Ecto neural progenitor cell (in vitro differentiated cells): Measurements from ENCODE around the gene ATP11A.
"Not testable (repeated sequence)": the region's sequence is repeated elsewhere in the genome, so short reads cannot be mapped to it uniquely, and the experiment has no call there.

ENCODE experiments used
- DNase-seq: peaks from one replicate; pipeline ENCODE4 v3.0.0-alpha.2; 2018; ENCODE audit warnings: low spot score

ATP11A gene

GRCh38 chr13:112841303-112842015 is 151.6 kb downstream of the ATP11A start:
- not testable (repeated sequence) for DNase-seq

GRCh38 chr13:112842343-112842856 is 152.6 kb downstream of the ATP11A start:
- DNase-seq: no peak

GRCh38 chr13:112842931-112843391 is 153.1 kb downstream of the ATP11A start:
- DNase-seq: no peak

- no peak for DNase-seq
Measured at GRCh38 chr13:112843392-112844111, 153.7 kb downstream of the ATP11A start.

- no peak for DNase-seq
Measured at GRCh38 chr13:112844411-112844810, 154.6 kb downstream of the ATP11A start.

- no peak for DNase-seq
Measured at GRCh38 chr13:112844879-112845278, 155.0 kb downstream of the ATP11A start.

GRCh38 chr13:112845511-112846144 is 155.8 kb downstream of the ATP11A start:
- DNase-seq: no peak

GRCh38 chr13:112846411-112847115 is 156.7 kb downstream of the ATP11A start:
- DNase-seq: no peak

GRCh38 chr13:112849500-112849899 is 159.7 kb downstream of the ATP11A start:
- no peak for DNase-seq

GRCh38 chr13:112850273-112850672 is 160.4 kb downstream of the ATP11A start:
- no peak for DNase-seq

GRCh38 chr13:112851107-112852038 is 161.5 kb downstream of the ATP11A start:
- no peak for DNase-seq

- no peak for DNase-seq
Measured at GRCh38 chr13:112852392-112852791, 162.6 kb downstream of the ATP11A start.

GRCh38 chr13:112852808-112853207 is 163.0 kb downstream of the ATP11A start:
- no peak for DNase-seq

GRCh38 chr13:112854321-112854720 is 164.5 kb downstream of the ATP11A start:
- DNase-seq: no peak

- DNase-seq: no peak
Measured at GRCh38 chr13:112855859-112856258, 166.0 kb downstream of the ATP11A start.

GRCh38 chr13:112857914-112858490 is 168.2 kb downstream of the ATP11A start:
- no peak for DNase-seq

- DNase-seq: no peak
Measured at GRCh38 chr13:112859128-112859816, 169.4 kb downstream of the ATP11A start.

- DNase-seq: no peak
Measured at GRCh38 chr13:112859817-112860190, 170.0 kb downstream of the ATP11A start.

GRCh38 chr13:112861876-112862615 is 172.2 kb downstream of the ATP11A start:
- no peak for DNase-seq
